MM.1S (cell line): ENCODE measurements around the gene SHKBP1.

Experiments
- DNase-seq: peaks from one replicate; pipeline ENCODE4 v3.0.0-alpha.2; 2015
- H2AFZ ChIP-seq: fragments of 300-600 bp; sonication (generic); 2 replicates; pipeline ENCODE4 v1.6.0; 2016; ENCODE audit warnings: antibody characterized with exemption, low read length
- H3F3A ChIP-seq: fragments of 300-600 bp; sonication (generic); 2 replicates; pipeline ENCODE4 v1.6.1; 2016; ENCODE audit warnings: mild to moderate bottlenecking, antibody characterized with exemption, low read length, moderate library complexity, mixed read lengths; ENCODE audit not compliant: insufficient read depth
- H3K27ac ChIP-seq: fragments of 300-600 bp; sonication (generic); 2 replicates; pipeline ENCODE4 v1.5.1; 2016; ENCODE audit warnings: mild to moderate bottlenecking, low read length
- H3K27me3 ChIP-seq: fragments of 300-600 bp; sonication (generic); replicated peaks from 2 replicates; pipeline ENCODE4 v1.6.0; 2016; ENCODE audit warnings: low read length; ENCODE audit not compliant: insufficient read depth
- H3K36me3 ChIP-seq: fragments of 300-600 bp; sonication (generic); replicated peaks from 2 replicates; pipeline ENCODE4 v1.6.1; 2016; ENCODE audit warnings: mild to moderate bottlenecking, low read length, mixed read lengths; ENCODE audit not compliant: insufficient read depth
- H3K4me1 ChIP-seq: fragments of 300-600 bp; sonication (generic); 2 replicates; pipeline ENCODE4 v1.6.1; 2016; ENCODE audit warnings: low read length, mixed read lengths
- H3K4me2 ChIP-seq: fragments of 300-600 bp; sonication (generic); 2 replicates; pipeline ENCODE4 v1.6.0; 2016; ENCODE audit warnings: low read depth, low read length
- H3K4me3 ChIP-seq: fragments of 300-600 bp; sonication (generic); 2 replicates; pipeline ENCODE4 v1.5.1; 2016; ENCODE audit warnings: low read length, mixed read lengths
- H3K79me2 ChIP-seq: fragments of 300-600 bp; sonication (generic); 2 replicates; pipeline ENCODE4 v1.6.1; 2016; ENCODE audit warnings: mixed run types, low read length, mixed read lengths
- H3K9ac ChIP-seq: fragments of 300-600 bp; sonication (generic); 2 replicates; pipeline ENCODE4 v1.6.1; 2016; ENCODE audit warnings: low read length, mixed read lengths
- H3K9me2 ChIP-seq: fragments of 300-600 bp; sonication (generic); replicated peaks from 2 replicates; pipeline ENCODE4 v1.6.1; 2016; ENCODE audit warnings: mild to moderate bottlenecking, low read length, mixed read lengths; ENCODE audit not compliant: insufficient read depth
- H3K9me3 ChIP-seq: fragments of 300-600 bp; sonication (generic); replicated peaks from 2 replicates; pipeline ENCODE4 v1.6.1; 2016; ENCODE audit warnings: mild to moderate bottlenecking, low read length, mixed read lengths; ENCODE audit not compliant: insufficient read depth
- H4K20me1 ChIP-seq: fragments of 300-600 bp; sonication (generic); 2 replicates; pipeline ENCODE4 v1.6.1; 2016; ENCODE audit warnings: mild to moderate bottlenecking, low read length, moderate library complexity, mixed read lengths; ENCODE audit not compliant: insufficient read depth
- EZH2 ChIP-seq: fragments of 300-600 bp; sonication (generic); optimal IDR thresholded peaks from 2 replicates; pipeline ENCODE3; 2017; ENCODE audit warnings: low read depth, mild to moderate bottlenecking, antibody characterized with exemption, low read length, mixed read lengths
- EZH2phosphoT487 ChIP-seq: fragments of 300-600 bp; sonication (generic); IDR thresholded peaks from 2 replicates; pipeline ENCODE4 v1.6.1; 2018; ENCODE audit warnings: antibody characterized with exemption, low read length
- TF ChIP-seq, protein P1 (sequence below): fragments of 300-600 bp; sonication (generic); IDR thresholded peaks from 2 replicates; pipeline ENCODE4 v1.5.1; 2016; ENCODE audit warnings: antibody characterized with exemption, low read length, mixed read lengths

The SHKBP1 gene

GRCh38 chr19:40598121-40598917, 21.6 kb downstream of the SHKBP1 start:
- H3K4me2 ChIP-seq: peak overlapping the region; percentile 61; the same call in 1 of the 2 replicates
- peak; percentile 72 for DNase-seq
- no peaks in the 10 kb centered on the region for H3K79me2 ChIP-seq
- no peak overlapping the region for H3K4me3 ChIP-seq
- no peak overlapping the region for H2AFZ ChIP-seq
- H3K9me2 ChIP-seq: no peaks in the 10 kb centered on the region
- no peak for TF ChIP-seq EZH2
- TF ChIP-seq EZH2phosphoT487: no peak
- TF ChIP-seq, protein P1, sequence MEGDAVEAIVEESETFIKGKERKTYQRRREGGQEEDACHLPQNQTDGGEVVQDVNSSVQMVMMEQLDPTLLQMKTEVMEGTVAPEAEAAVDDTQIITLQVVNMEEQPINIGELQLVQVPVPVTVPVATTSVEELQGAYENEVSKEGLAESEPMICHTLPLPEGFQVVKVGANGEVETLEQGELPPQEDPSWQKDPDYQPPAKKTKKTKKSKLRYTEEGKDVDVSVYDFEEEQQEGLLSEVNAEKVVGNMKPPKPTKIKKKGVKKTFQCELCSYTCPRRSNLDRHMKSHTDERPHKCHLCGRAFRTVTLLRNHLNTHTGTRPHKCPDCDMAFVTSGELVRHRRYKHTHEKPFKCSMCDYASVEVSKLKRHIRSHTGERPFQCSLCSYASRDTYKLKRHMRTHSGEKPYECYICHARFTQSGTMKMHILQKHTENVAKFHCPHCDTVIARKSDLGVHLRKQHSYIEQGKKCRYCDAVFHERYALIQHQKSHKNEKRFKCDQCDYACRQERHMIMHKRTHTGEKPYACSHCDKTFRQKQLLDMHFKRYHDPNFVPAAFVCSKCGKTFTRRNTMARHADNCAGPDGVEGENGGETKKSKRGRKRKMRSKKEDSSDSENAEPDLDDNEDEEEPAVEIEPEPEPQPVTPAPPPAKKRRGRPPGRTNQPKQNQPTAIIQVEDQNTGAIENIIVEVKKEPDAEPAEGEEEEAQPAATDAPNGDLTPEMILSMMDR: peak; percentile 97
- no peaks in the 10 kb centered on the region for H4K20me1 ChIP-seq
- no peak overlapping the region for H3K9ac ChIP-seq
- no peak overlapping the region for H3K27ac ChIP-seq
- peaks cover 29% of the 10 kb centered on the region for H3K4me1 ChIP-seq
- peaks cover 19% of the 10 kb centered on the region; the same call in 1 of the 2 replicates for H3F3A ChIP-seq
- H3K27me3 ChIP-seq: peaks cover 51% of the 10 kb centered on the region
- H3K9me3 ChIP-seq: no peaks in the 10 kb centered on the region
- no peaks in the 10 kb centered on the region for H3K36me3 ChIP-seq

DNA sequence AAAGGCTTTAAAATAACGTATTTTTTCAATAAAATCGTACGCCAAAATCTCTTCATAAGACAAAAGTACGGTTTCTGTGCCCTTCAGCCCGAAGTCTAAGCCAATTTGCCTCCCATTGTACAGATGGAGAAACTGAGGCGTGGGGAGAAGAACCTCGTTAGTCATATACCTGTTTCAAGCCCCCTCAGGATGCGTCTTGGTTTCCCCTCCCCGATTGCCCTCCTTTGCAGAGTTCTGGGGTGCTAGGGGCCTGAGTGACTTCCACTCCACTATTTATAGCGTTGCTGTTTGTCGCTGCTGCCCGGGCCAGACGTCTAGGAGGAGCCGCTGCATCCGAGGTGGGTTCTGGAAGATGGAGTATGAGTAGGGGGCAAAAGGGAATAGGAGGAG, 22.2 kb downstream of the SHKBP1 start:
- Histone ChIP-seq H3K4me2 (peak overlapping the region; percentile 58; the same call in 1 of the 2 replicates), H3K9ac (no peak overlapping the region), H3K4me3 (peak overlapping the region; percentile 17; the same call in 1 of the 2 replicates), H3K9me2 (no peaks in the 10 kb centered on the region), H4K20me1 (no peaks in the 10 kb centered on the region), H3F3A (peaks cover 23% of the 10 kb centered on the region; the same call in 1 of the 2 replicates), H3K4me1 (peaks cover 30% of the 10 kb centered on the region), H3K27me3 (peaks cover 51% of the 10 kb centered on the region), H3K36me3 (no peaks in the 10 kb centered on the region), H3K27ac (no peak overlapping the region), H3K79me2 (no peaks in the 10 kb centered on the region), H2AFZ (no peak overlapping the region), H3K9me3 (no peaks in the 10 kb centered on the region)
- TF ChIP-seq, protein P1: no peak
- TF ChIP-seq EZH2 (no peak), EZH2phosphoT487 (no peak)
- DNase-seq: no peak

- no peaks in the 10 kb centered on the region for H3K79me2 ChIP-seq
- no peaks in the 10 kb centered on the region for H4K20me1 ChIP-seq
- peak overlapping the region; percentile 17; the same call in 1 of the 2 replicates for H3K4me3 ChIP-seq
- H3K36me3 ChIP-seq: no peaks in the 10 kb centered on the region
- TF ChIP-seq EZH2phosphoT487 (no peak), EZH2 (no peak)
- TF ChIP-seq, protein P1: no peak
- peaks cover 51% of the 10 kb centered on the region for H3K27me3 ChIP-seq
- peaks cover 24% of the 10 kb centered on the region; the same call in 1 of the 2 replicates for H3F3A ChIP-seq
- no peak overlapping the region for H3K9ac ChIP-seq
- H3K4me1 ChIP-seq: peaks cover 33% of the 10 kb centered on the region
- no peak overlapping the region for H3K27ac ChIP-seq
- H3K9me2 ChIP-seq: no peaks in the 10 kb centered on the region
- DNase-seq: no peak
- H2AFZ ChIP-seq: peak overlapping the region; percentile 26; the same call in 1 of the 2 replicates
- peak overlapping the region; percentile 58; the same call in 1 of the 2 replicates for H3K4me2 ChIP-seq
- no peaks in the 10 kb centered on the region for H3K9me3 ChIP-seq
Observed at GRCh38 chr19:40599331-40599901, 22.7 kb downstream of the SHKBP1 start.
